GM12878 (cell line): ENCODE data around the gene DNAJC5G. TPM values are rescaled to one million over a fixed set of nuclear protein-coding genes. Genes with fewer than 3 reads are reported as not detected.

ENCODE experiments used
- ASH2L ChIP-seq: fragments of 300-600, 200-600 bp; sonication (generic); IDR thresholded peaks from 2 replicates; pipeline ENCODE4 v1.6.1; 2017; ENCODE audit warnings: low read depth, mild to moderate bottlenecking, borderline replicate concordance
- ATF2 ChIP-seq: IDR thresholded peaks from 2 replicates; pipeline ENCODE4 v1.6.1; 2012; ENCODE audit warnings: low read length, inconsistent platforms
- BHLHE40 ChIP-seq, 2 experiments: fragments of 450-650 bp in 1 of 2; IDR thresholded peaks; 2 replicates each; pipeline ENCODE4 v1.6.1; 2011 to 2017; ENCODE audit warnings: low read depth in 2 of 2, borderline replicate concordance in 1 of 2, improper control_type of control experiment in 1 of 2, low read length in 1 of 2, mild to moderate bottlenecking in 1 of 2
- CEBPZ ChIP-seq: fragments of 150-350 bp; IDR thresholded peaks from 2 replicates; pipeline ENCODE4 v1.6.1; 2016; ENCODE audit warnings: low read depth, low read length
- CREB1 ChIP-seq: IDR thresholded peaks from 2 replicates; pipeline ENCODE4 v1.6.1; 2012; ENCODE audit warnings: low read depth, mild to moderate bottlenecking, inconsistent platforms
- GABPA ChIP-seq: IDR thresholded peaks from 2 replicates; pipeline ENCODE4 v1.6.1; 2014; ENCODE audit warnings: antibody characterized with exemption, low read depth, mild to moderate bottlenecking, inconsistent platforms
- MTA3 ChIP-seq: IDR thresholded peaks from 2 replicates; pipeline ENCODE4 v1.6.1; 2012; ENCODE audit warnings: low read length, inconsistent platforms, borderline replicate concordance
- PBX3 ChIP-seq: IDR thresholded peaks from 2 replicates; pipeline ENCODE4 v1.6.1; 2011; ENCODE audit warnings: mild to moderate bottlenecking, low read depth, low read length, moderate library complexity; ENCODE audit not compliant: insufficient replicate concordance
- SPI1 ChIP-seq: IDR thresholded peaks from 2 replicates; pipeline ENCODE4 v1.6.1; 2011; ENCODE audit warnings: low read depth, mild to moderate bottlenecking, low read length, moderate library complexity, borderline replicate concordance; ENCODE audit not compliant: insufficient read depth
- STAT3 ChIP-seq: IDR thresholded peaks from 2 replicates; pipeline ENCODE4 v1.6.1; 2011; ENCODE audit warnings: low read depth, low read length, improper control_type of control experiment
- ZNF274 ChIP-seq: IDR thresholded peaks from one replicate; pipeline ENCODE4 v1.8.0; 2011; ENCODE audit not compliant: insufficient read length, insufficient read depth
- polyA plus RNA-seq, 11 experiments: library from polyadenylated mRNA; depleted of rRNA in 4 of 11; unstranded in 6 of 11; stranded (reverse) in 5 of 11; fragments of >200 nt; fragmentation: Nextera tagmentation in 4 of 11; fragmentation: Illumina TruSeq in 1 of 11; extraction: Ambion mirVana in 4 of 11; extraction: Trizol in 1 of 11; gene quantifications; 1 replicate in 1 of 11; 2 replicates in 10 of 11; pipeline versions ENCODE4 v1.2.1 to v1.2.3, GENCODE V29; 2011 to 2016; ENCODE audit warnings: inconsistent platforms in 2 of 11, missing spikeins in 2 of 11, low read depth in 1 of 11
- total RNA-seq, 4 experiments: library from RNA; depleted of rRNA in 3 of 4; stranded (reverse); fragments of >200 nt in 3 of 4; fragmentation: Illumina TruSeq in 1 of 4; extraction: Trizol in 1 of 4; gene quantifications; 2 replicates each; pipeline versions ENCODE4 v1.2.1 to v1.2.3, GENCODE V29; 2013 to 2021

DNAJC5G gene
- total and polyA plus RNA-seq, 10 of the 15 experiments (the other 5 are each of a cell fraction or from before 2014, with no cell fraction given), result not detected

GRCh38 chr2:27249159-27249890 is 25.9 kb upstream of the DNAJC5G start (continued):
- TF ChIP-seq CEBPZ, result no peak
- no peak for TF ChIP-seq MTA3
- no peak for TF ChIP-seq ZNF274
- TF ChIP-seq GABPA, result no peak
- TF ChIP-seq ATF2, result no peak
- no peak for TF ChIP-seq SPI1
- no peak for TF ChIP-seq ASH2L
- TF ChIP-seq CREB1, result no peak
- TF ChIP-seq STAT3, result no peak
- no peak for TF ChIP-seq PBX3
- no peak for TF ChIP-seq BHLHE40 (IDR thresholded peaks at IDR 0.05; ENCODE audit: borderline replicate concordance in 1 of 2, low read depth in 2 of 2, low read length in 1 of 2)
